Sigmoid colon (tissue), 7 donors: ENCODE results near the gene GALR2. TPM values are rescaled to one million over a fixed set of nuclear protein-coding genes. Genes with fewer than 3 reads are reported as not detected.

Experiments
- DNase-seq: peaks from one replicate; pipeline ENCODE4 v3.0.0-alpha.2; 2019
- H3K27ac ChIP-seq, 4 donors: fragments of 200-600 bp; sonication (generic); one replicate each; pipeline ENCODE4 v1.5.1; 2016 to 2019; ENCODE audit warnings: mild to moderate bottlenecking in 1 of 4
- H3K27me3 ChIP-seq, 3 donors: fragments of 200-600 bp; sonication (generic); one replicate each; pipeline ENCODE4 v1.5.1; 2019; ENCODE audit warnings: mild to moderate bottlenecking in 1 of 3
- H3K36me3 ChIP-seq, 4 donors: fragments of 200-600 bp; sonication (generic); one replicate each; pipeline ENCODE4 v1.5.1; 2016 to 2019
- H3K4me1 ChIP-seq, 4 donors: fragments of 200-600 bp; sonication (generic); one replicate each; pipeline ENCODE4 v1.5.1; 2017 to 2019
- H3K4me3 ChIP-seq, 4 donors: fragments of 200-600 bp; sonication (generic); one replicate each; pipeline ENCODE4 v1.5.1; 2017 to 2019; ENCODE audit warnings: mild to moderate bottlenecking in 2 of 4, moderate library complexity in 1 of 4
- H3K9me3 ChIP-seq, 4 donors: fragments of 200-600 bp in 3 of 4; sonication (generic) in 3 of 4; one replicate each; pipeline versions ENCODE4 v1.5.1 to v1.6.1; 2013 to 2019
- EP300 ChIP-seq, 4 donors: sonication (generic); formaldehyde crosslinking; IDR thresholded peaks; one replicate each; pipeline ENCODE4 v1.6.1; 2017; ENCODE audit warnings: antibody characterized with exemption in 4 of 4
- POLR2A ChIP-seq, 2 donors: fragments of 450-650 bp; IDR thresholded peaks; one replicate each; pipeline ENCODE4 v1.6.1; 2016; ENCODE audit warnings: antibody characterized with exemption in 2 of 2, mild to moderate bottlenecking in 2 of 2, moderate library complexity in 2 of 2
- POLR2AphosphoS5 ChIP-seq, 4 donors: sonication (generic); formaldehyde crosslinking; IDR thresholded peaks; one replicate each; pipeline ENCODE4 v1.6.1; 2017; ENCODE audit warnings: antibody characterized with exemption in 4 of 4
- WGBS, 2 donors: extraction: QIAGEN DNeasy Blood & Tissue Kit; methylation state at CpG; one replicate each; pipeline ENCODE4 v1.1.7; 2013; 5-methylcytosine and 5-hydroxymethylcytosine counted together
- intact Hi-C: fragments of 100-400 bp; cut with DNase I; formaldehyde crosslinking; loops from one replicate; pipeline ENCODE4 v1.15.1; 2023
- polyA plus RNA-seq, 3 donors: library from polyadenylated mRNA; stranded (reverse); fragments of 200-250 nt; gene quantifications; one replicate each; pipeline ENCODE4 v1.2.3, GENCODE V29; 2013
- total RNA-seq, 4 donors: library from RNA; depleted of rRNA; stranded (reverse); fragments of >200 nt; gene quantifications; one replicate each; pipeline ENCODE4 v1.1.0, GENCODE V29; 2016
- TF ChIP-seq, protein P1 (sequence below), 4 experiments: fragments of 450-650 bp in 3 of 4; fragments of 200-600 bp in 1 of 4; IDR thresholded peaks; one replicate each; pipeline ENCODE4 v1.5.1; 2016 to 2019; ENCODE audit warnings: antibody characterized with exemption in 4 of 4, mild to moderate bottlenecking in 3 of 4, moderate library complexity in 2 of 4
- donor health status: healthy with polysubstance abuse.
- donor health status: Bipolar disorder and iron deficiency.
- donor health status: healthy.

Gene GALR2
- total and polyA plus RNA-seq, 7 donors, result 1.6 to 20.2 (median 6.4) TPM; not detected in 2

- DNase-seq, result no peak
- no peak for TF ChIP-seq POLR2AphosphoS5 (IDR thresholded peaks at IDR 0.05)
- TF ChIP-seq, protein P1, sequence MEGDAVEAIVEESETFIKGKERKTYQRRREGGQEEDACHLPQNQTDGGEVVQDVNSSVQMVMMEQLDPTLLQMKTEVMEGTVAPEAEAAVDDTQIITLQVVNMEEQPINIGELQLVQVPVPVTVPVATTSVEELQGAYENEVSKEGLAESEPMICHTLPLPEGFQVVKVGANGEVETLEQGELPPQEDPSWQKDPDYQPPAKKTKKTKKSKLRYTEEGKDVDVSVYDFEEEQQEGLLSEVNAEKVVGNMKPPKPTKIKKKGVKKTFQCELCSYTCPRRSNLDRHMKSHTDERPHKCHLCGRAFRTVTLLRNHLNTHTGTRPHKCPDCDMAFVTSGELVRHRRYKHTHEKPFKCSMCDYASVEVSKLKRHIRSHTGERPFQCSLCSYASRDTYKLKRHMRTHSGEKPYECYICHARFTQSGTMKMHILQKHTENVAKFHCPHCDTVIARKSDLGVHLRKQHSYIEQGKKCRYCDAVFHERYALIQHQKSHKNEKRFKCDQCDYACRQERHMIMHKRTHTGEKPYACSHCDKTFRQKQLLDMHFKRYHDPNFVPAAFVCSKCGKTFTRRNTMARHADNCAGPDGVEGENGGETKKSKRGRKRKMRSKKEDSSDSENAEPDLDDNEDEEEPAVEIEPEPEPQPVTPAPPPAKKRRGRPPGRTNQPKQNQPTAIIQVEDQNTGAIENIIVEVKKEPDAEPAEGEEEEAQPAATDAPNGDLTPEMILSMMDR (IDR thresholded peaks at IDR 0.05), result no peak
- no peak for TF ChIP-seq POLR2A (IDR thresholded peaks at IDR 0.05)
- no peak for TF ChIP-seq EP300 (IDR thresholded peaks at IDR 0.05)
- H3K36me3 ChIP-seq, result peaks cover 36 to 93% (median 53%) of the 10 kb centered on the region in 4 donors
- no peaks in the 10 kb centered on the region for H3K9me3 ChIP-seq
- no peaks in the 10 kb centered on the region for H3K27me3 ChIP-seq
- H3K27ac ChIP-seq, result peak overlapping the region in 3 of 4 donors; percentile 36 to 67 (median 63)
- intact Hi-C loops, result no loop called here
- WGBS, 2 donors, result 95 to 96% methylated on average over 15 of the region's 15 CpGs
- H3K4me3 ChIP-seq, result no peak overlapping the region
- peaks cover 0 to 41% (median 30%) of the 10 kb centered on the region in 4 donors for H3K4me1 ChIP-seq
These were observed 24.6 kb upstream of the GALR2 start for GRCh38 chr17:76049836-76050537.

DNA sequence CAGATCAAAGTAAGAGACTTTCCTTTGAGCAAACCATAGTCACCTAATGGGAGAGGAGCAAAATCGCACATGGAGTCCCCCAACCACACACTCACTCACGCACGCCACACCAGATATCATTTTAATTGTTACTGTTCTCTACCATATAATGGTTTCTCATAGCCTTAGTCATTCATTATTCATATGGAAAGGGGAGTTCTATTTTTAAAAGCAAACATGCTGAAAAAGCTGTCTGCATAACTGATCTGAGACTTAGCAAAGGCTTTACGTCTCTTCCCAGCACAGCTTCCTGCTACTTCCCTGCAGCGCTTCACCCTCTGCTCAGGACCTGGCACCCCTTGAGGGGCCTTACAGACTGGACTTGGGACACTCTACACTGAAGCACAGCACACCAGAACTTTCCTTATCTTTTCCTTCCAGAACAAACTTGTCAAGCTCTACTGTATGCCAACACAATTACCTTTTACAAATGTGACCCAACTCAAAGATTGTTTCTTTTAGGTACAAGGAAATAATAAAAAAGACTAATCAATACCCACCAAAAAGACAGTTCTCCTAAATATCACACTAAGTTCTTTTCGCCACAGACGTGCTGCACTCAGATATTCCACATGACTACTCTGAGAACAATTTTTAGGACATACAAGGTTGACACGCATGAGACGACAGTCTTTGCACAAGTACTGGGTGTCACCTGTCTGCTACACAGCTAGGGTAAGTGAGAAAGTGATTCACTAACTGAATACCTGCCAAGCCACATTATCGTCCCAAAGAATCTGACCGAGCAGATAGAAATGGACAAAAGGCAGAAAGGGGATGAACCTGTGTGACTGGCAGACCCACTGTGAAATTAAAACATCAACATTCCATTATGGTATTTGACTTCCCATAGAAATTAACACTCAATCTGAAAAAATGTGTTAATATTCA, 23.8 kb upstream of the GALR2 start:
- intact Hi-C loops, result no loop called here
- peaks cover 0 to 41% (median 30%) of the 10 kb centered on the region in 4 donors for H3K4me1 ChIP-seq
- H3K27me3 ChIP-seq, result no peaks in the 10 kb centered on the region
- no peak for TF ChIP-seq POLR2A (IDR thresholded peaks at IDR 0.05)
- no peak for TF ChIP-seq POLR2AphosphoS5 (IDR thresholded peaks at IDR 0.05)
- TF ChIP-seq, protein P1 (IDR thresholded peaks at IDR 0.05), result no peak
- TF ChIP-seq EP300 (IDR thresholded peaks at IDR 0.05), result no peak
- H3K9me3 ChIP-seq, result no peaks in the 10 kb centered on the region
- no peak for DNase-seq
- H3K27ac ChIP-seq, result peak overlapping the region in 3 of 4 donors; percentile 36 to 67 (median 63)
- H3K4me3 ChIP-seq, result no peak overlapping the region
- peaks cover 29 to 93% (median 48%) of the 10 kb centered on the region in 4 donors for H3K36me3 ChIP-seq
- WGBS, 2 donors, result 78 to 79% methylated on average over 11 of the region's 11 CpGs

GRCh38 chr17:76051561-76051960, 23.0 kb upstream of the GALR2 start:
- H3K4me3 ChIP-seq, result no peak overlapping the region
- intact Hi-C loops, result no loop called here
- H3K9me3 ChIP-seq, result no peaks in the 10 kb centered on the region
- H3K27ac ChIP-seq, result peak overlapping the region in 3 of 4 donors; percentile 36 to 67 (median 63)
- WGBS, 2 donors, result 36 to 59% methylated on average over 6 of the region's 6 CpGs
- no peak for DNase-seq
- H3K4me1 ChIP-seq, result peaks cover 0 to 41% (median 30%) of the 10 kb centered on the region in 4 donors
- H3K36me3 ChIP-seq, result peaks cover 35 to 93% (median 48%) of the 10 kb centered on the region in 4 donors
- TF ChIP-seq, protein P1 (IDR thresholded peaks at IDR 0.05), result no peak
- TF ChIP-seq EP300 (IDR thresholded peaks at IDR 0.05), result no peak
- TF ChIP-seq POLR2A (IDR thresholded peaks at IDR 0.05), result no peak
- TF ChIP-seq POLR2AphosphoS5 (IDR thresholded peaks at IDR 0.05), result no peak
- no peaks in the 10 kb centered on the region for H3K27me3 ChIP-seq

DNA sequence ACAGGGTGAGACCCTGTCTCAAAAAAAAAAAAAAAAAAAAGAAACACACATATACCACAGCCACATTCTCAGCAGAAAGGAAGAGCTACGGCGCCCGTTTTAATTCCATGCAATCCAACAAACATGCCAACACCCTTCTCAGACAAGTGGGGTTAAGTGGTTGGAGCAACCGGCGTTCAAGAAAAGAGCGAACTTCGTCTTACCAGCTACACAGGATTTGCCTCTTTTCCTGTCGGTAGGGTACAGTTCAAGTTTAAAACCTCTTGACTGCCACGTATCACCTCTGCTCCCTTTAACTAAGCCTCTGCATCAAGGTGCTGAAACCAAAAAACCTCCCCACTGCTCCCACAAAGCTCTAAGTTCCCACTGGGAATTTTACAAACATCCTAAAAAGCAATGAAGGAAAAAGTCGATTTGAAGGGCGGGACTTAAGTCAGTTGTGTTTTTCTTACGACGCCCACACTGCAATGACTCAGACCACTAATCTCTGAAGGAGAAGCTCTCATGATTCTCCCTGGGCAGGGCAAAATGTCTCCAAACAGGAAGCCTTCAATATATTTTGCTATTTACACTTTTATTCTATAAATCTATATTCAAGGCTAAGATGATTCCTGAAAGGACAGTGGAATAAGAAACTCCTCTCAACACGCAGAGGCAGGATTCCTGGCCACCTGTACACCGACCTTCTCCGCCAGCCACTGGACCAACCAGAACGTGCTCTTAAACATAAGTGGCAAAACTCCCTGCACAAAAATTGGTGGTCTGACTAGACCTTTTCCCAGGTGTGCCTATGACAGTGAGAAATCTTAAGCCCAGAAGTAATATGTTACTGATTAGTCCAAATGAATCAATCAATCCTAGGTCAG, 21.1 kb upstream of the GALR2 start:
- Histone ChIP-seq H3K9me3 (no peaks in the 10 kb centered on the region), H3K27me3 (no peaks in the 10 kb centered on the region), H3K4me1 (peaks cover 0 to 35% (median 27%) of the 10 kb centered on the region in 4 donors), H3K4me3 (peak overlapping the region in 1 of 4 donors; percentile 12), H3K36me3 (peaks cover 39 to 93% (median 51%) of the 10 kb centered on the region in 4 donors), H3K27ac (peak overlapping the region in 3 of 4 donors; percentile 10 to 51 (median 38))
- intact Hi-C loops, result no loop called here
- TF ChIP-seq, protein P1 (IDR thresholded peaks at IDR 0.05), result no peak
- TF ChIP-seq POLR2A (IDR thresholded peaks at IDR 0.05), result no peak
- DNase-seq, result no peak
- 78 to 79% methylated on average over 17 of the region's 17 CpGs for WGBS, 2 donors
